Loucy (cell line): ENCODE data around the gene GRIK2.

Experiments
- H2AFZ ChIP-seq: fragments of 200-600 bp; sonication (generic); 2 replicates; pipeline ENCODE4 v1.6.0; 2016; ENCODE audit warnings: antibody characterized with exemption, mild to moderate bottlenecking, low read length, moderate library complexity
- H3F3A ChIP-seq: fragments of 200-600 bp; 2 replicates; pipeline ENCODE4 v1.6.0; 2016; ENCODE audit warnings: antibody characterized with exemption, low read depth, mild to moderate bottlenecking
- H3K27me3 ChIP-seq: fragments of 200-600 bp; sonication (generic); 2 replicates; pipeline ENCODE4 v1.6.1; 2014; ENCODE audit warnings: low read length, mild to moderate bottlenecking; ENCODE audit not compliant: insufficient read depth, poor library complexity, severe bottlenecking
- H3K36me3 ChIP-seq: fragments of 200-600 bp; sonication (generic); 2 replicates; pipeline ENCODE4 v1.6.1; 2016; ENCODE audit warnings: low read length; ENCODE audit not compliant: insufficient read depth
- H3K4me1 ChIP-seq: fragments of 200-600 bp; sonication (generic); 2 replicates; pipeline ENCODE4 v1.5.1; 2014; ENCODE audit warnings: low read length, mild to moderate bottlenecking; ENCODE audit not compliant: insufficient read depth, poor library complexity, severe bottlenecking
- H3K4me2 ChIP-seq: fragments of 200-600 bp; sonication (generic); 2 replicates; pipeline ENCODE4 v1.6.0; 2014; ENCODE audit warnings: antibody characterized with exemption, low read length, low read depth, mild to moderate bottlenecking; ENCODE audit not compliant: poor library complexity, severe bottlenecking
- H3K4me3 ChIP-seq: fragments of 200-600 bp; sonication (generic); 2 replicates; pipeline ENCODE4 v1.5.1; 2014; ENCODE audit warnings: low read length, mild to moderate bottlenecking, mixed read lengths; ENCODE audit not compliant: poor library complexity, severe bottlenecking
- H3K79me2 ChIP-seq: fragments of 200-600 bp; sonication (generic); 2 replicates; pipeline ENCODE4 v1.6.1; 2014; ENCODE audit warnings: low read length; ENCODE audit not compliant: insufficient read depth
- H3K9ac ChIP-seq: fragments of 200-600 bp; sonication (generic); 2 replicates; pipeline ENCODE4 v1.6.0; 2014; ENCODE audit warnings: mild to moderate bottlenecking, low read depth, low read length, moderate library complexity; ENCODE audit not compliant: poor library complexity, severe bottlenecking
- H3K9me2 ChIP-seq: fragments of 200-600 bp; sonication (generic); replicated peaks from 2 replicates; pipeline ENCODE4 v1.6.1; 2016; ENCODE audit warnings: low read depth, low read length, mixed read lengths
- H3K9me3 ChIP-seq: fragments of 200-600 bp; sonication (generic); 2 replicates; pipeline ENCODE4 v1.6.1; 2014; ENCODE audit warnings: mild to moderate bottlenecking, antibody characterized with exemption, low read length, low read depth; ENCODE audit not compliant: insufficient read depth
- H4K20me1 ChIP-seq: fragments of 200-600 bp; sonication (generic); 2 replicates; pipeline ENCODE4 v1.6.0; 2014; ENCODE audit warnings: antibody characterized with exemption, low read length, mild to moderate bottlenecking; ENCODE audit not compliant: insufficient read depth, poor library complexity, severe bottlenecking
- EZH2phosphoT487 ChIP-seq: fragments of 200-600 bp; IDR thresholded peaks from 2 replicates; pipeline ENCODE4 v1.6.1; 2018; ENCODE audit warnings: antibody characterized with exemption, mild to moderate bottlenecking, moderate library complexity, borderline replicate concordance
- TF ChIP-seq, protein P1 (sequence below): fragments of 200-600 bp; sonication (generic); conservative IDR thresholded peaks from 2 replicates; pipeline ENCODE4 v1.5.1; 2014; ENCODE audit warnings: mild to moderate bottlenecking, antibody characterized with exemption, low read length

The GRIK2 gene

DNA sequence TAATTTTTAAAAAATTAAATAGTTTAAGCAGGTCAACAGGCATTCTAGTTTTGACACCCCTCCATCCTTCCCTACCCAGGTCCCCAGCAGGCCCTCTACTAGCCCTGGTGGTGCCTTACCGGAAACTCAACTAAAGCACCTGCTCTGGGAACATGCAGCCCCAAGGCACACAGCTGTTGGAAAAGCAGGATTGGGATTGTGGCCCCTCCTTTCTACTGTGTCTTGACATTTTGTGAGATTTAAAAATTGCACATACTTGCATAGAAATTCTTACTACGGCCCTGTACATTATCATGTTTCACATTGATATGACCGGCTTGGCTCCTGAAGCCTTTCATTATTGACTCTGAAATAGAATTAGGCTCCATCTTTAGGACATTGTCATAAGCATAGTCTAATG, 423.2 kb downstream of the GRIK2 start:
- no peaks in the 10 kb centered on the region for H3K36me3 ChIP-seq
- H3K79me2 ChIP-seq: no peaks in the 10 kb centered on the region
- H3K4me2 ChIP-seq: no peak overlapping the region
- no peaks in the 10 kb centered on the region for H3K9me2 ChIP-seq
- no peaks in the 10 kb centered on the region for H3K4me1 ChIP-seq
- no peaks in the 10 kb centered on the region for H3F3A ChIP-seq
- no peak overlapping the region for H3K9ac ChIP-seq
- no peaks in the 10 kb centered on the region for H4K20me1 ChIP-seq
- no peak for TF ChIP-seq EZH2phosphoT487
- TF ChIP-seq, protein P1, sequence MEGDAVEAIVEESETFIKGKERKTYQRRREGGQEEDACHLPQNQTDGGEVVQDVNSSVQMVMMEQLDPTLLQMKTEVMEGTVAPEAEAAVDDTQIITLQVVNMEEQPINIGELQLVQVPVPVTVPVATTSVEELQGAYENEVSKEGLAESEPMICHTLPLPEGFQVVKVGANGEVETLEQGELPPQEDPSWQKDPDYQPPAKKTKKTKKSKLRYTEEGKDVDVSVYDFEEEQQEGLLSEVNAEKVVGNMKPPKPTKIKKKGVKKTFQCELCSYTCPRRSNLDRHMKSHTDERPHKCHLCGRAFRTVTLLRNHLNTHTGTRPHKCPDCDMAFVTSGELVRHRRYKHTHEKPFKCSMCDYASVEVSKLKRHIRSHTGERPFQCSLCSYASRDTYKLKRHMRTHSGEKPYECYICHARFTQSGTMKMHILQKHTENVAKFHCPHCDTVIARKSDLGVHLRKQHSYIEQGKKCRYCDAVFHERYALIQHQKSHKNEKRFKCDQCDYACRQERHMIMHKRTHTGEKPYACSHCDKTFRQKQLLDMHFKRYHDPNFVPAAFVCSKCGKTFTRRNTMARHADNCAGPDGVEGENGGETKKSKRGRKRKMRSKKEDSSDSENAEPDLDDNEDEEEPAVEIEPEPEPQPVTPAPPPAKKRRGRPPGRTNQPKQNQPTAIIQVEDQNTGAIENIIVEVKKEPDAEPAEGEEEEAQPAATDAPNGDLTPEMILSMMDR: no peak
- no peaks in the 10 kb centered on the region for H3K9me3 ChIP-seq
- H3K27me3 ChIP-seq: no peaks in the 10 kb centered on the region
- H2AFZ ChIP-seq: no peak overlapping the region
- H3K4me3 ChIP-seq: no peak overlapping the region

DNA sequence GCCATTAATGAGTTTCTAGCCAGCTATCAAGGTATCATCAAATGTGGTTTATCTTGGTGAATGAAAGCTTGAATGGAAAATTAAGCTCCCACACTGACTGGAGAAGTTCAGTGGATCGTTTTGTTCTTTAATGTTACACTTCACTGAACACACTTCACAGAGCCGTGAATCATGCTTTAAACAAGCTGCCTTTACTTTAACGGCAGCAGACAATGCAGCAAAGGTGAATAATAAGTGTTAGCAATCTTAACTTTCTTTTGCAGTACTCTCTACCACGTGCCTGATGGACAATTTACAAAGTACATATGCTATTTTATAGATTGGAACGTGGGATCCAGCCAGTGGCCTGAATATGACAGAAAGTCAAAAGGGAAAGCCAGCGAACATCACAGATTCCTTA, 424.5 kb downstream of the GRIK2 start:
- H3K9ac ChIP-seq: no peak overlapping the region

DNA sequence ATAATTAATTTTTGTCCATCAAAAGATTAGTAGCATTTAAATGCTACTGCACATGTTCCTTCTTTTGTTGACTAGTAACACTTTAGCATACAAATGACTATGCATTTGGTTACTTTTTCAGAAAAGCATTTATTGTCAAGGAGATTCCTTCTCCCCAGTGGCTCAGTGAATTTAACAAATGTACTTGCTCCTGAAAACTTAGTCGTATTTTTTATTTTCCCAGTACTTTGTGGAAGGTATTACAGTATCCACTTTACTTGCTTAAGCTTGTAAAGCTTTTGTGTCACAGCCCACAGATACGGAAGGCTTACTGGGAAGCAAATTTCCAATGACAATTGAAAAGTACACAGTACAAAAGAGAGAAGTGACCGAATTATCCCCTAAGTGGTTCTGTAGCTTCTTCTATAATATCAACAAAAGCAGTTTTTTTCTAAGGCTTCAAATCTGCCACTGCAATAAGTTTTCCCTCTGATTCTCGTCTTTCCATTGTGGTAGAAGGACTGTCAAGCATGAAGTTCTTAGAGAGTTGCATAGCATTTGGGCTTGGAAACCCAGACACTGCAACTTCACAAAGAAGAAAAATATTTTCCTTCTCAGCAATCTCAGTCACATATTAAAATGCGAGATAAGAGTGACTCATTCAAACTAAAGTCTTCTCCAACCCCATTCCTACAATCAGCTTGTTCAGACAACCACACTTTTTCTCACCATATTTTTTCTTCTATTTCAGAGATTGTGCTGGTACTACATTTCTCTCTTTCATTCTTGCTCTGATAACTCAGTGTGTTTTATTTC, 431.2 kb downstream of the GRIK2 start:
- no peak overlapping the region for H3K4me3 ChIP-seq
- no peaks in the 10 kb centered on the region for H3K79me2 ChIP-seq
- TF ChIP-seq, protein P1: no peak
- TF ChIP-seq EZH2phosphoT487: no peak
- H3F3A ChIP-seq: no peaks in the 10 kb centered on the region
- H3K4me2 ChIP-seq: no peak overlapping the region
- no peaks in the 10 kb centered on the region for H3K27me3 ChIP-seq
- H3K36me3 ChIP-seq: no peaks in the 10 kb centered on the region
- H2AFZ ChIP-seq: no peak overlapping the region
- H3K9me2 ChIP-seq: no peaks in the 10 kb centered on the region
- H3K4me1 ChIP-seq: no peaks in the 10 kb centered on the region
- no peak overlapping the region for H3K9ac ChIP-seq
- H4K20me1 ChIP-seq: no peaks in the 10 kb centered on the region
- no peaks in the 10 kb centered on the region for H3K9me3 ChIP-seq

More for the DNA sequence above, 424.5 kb downstream of the GRIK2 start:
- no peak overlapping the region for H2AFZ ChIP-seq
- H3K36me3 ChIP-seq: no peaks in the 10 kb centered on the region
- H3K9me3 ChIP-seq: no peaks in the 10 kb centered on the region
- TF ChIP-seq, protein P1: no peak
- H3K4me1 ChIP-seq: no peaks in the 10 kb centered on the region
- no peaks in the 10 kb centered on the region for H3K79me2 ChIP-seq
- H3K4me3 ChIP-seq: no peak overlapping the region
- H4K20me1 ChIP-seq: no peaks in the 10 kb centered on the region
- H3K9me2 ChIP-seq: no peaks in the 10 kb centered on the region
- no peaks in the 10 kb centered on the region for H3F3A ChIP-seq
- H3K27me3 ChIP-seq: no peaks in the 10 kb centered on the region
- H3K4me2 ChIP-seq: no peak overlapping the region
